ENCODE data around the gene GFM1.
"Not testable (repeated sequence)": the region's sequence is repeated elsewhere in the genome, so short reads cannot be mapped to it uniquely, and the experiment has no call there.

GFM1 gene

DNA sequence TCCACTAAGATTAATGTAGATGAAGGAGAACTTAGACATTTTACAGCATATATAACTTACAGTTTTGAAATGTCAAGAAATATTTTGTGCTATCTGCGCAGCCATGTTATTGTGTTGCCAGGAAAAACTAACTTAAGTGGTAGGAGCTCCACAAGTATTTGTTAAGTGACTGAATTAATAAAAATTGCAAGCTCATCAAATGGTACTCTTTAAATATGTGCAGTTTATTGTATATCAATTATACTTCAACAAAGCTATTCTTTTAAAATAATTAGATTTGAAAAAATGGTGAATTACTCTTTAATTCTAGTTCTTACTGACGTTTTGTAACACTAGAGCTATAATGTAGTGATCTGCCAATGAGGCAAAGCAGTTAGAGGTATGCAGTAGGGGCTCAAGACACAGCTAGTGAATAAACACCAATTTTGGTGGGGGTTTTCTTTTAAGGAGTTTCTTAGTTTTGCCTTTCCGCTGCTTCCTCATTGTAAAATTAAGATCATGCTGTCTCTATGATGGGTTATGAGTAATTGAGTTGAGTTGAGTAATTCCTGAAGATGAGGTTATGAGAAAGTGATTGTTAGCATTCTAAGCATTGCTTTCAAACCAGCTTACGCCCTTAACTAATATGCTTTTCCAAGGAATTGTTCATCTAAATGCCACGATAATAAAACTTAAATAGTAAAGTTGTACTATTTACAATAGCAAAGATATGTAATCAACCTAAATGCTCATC, 39.1 kb downstream of the GFM1 start:
- no peak overlapping the region for H3K4me2 ChIP-seq (ENCODE audit: low read depth, low read length, poor library complexity, severe bottlenecking)
- no peaks in the 10 kb centered on the region for H3K79me2 ChIP-seq (ENCODE audit: insufficient read depth, low read length)
- H2AFZ ChIP-seq (ENCODE audit: low read depth, low read length, severe bottlenecking): no peak overlapping the region
- H3K27me3 ChIP-seq (ENCODE audit: low read length): no peaks in the 10 kb centered on the region
- no peaks in the 10 kb centered on the region for H3K9me3 ChIP-seq (ENCODE audit: insufficient read depth, low read length)
- H3K9ac ChIP-seq (ENCODE audit: low read length): no peak overlapping the region
- no peaks in the 10 kb centered on the region for H4K20me1 ChIP-seq (ENCODE audit: low read depth, low read length)
- no peak overlapping the region for H3K27ac ChIP-seq (ENCODE audit: low read depth, low read length)
- H3K4me3 ChIP-seq (ENCODE audit: insufficient read depth, low read length, poor library complexity, severe bottlenecking): no peak overlapping the region
- H3K9me2 ChIP-seq (replicated peaks; ENCODE audit: insufficient read depth, low read length): no peaks in the 10 kb centered on the region
- H3F3A ChIP-seq (ENCODE audit: insufficient read depth): no peaks in the 10 kb centered on the region
- TF ChIP-seq, protein P1, sequence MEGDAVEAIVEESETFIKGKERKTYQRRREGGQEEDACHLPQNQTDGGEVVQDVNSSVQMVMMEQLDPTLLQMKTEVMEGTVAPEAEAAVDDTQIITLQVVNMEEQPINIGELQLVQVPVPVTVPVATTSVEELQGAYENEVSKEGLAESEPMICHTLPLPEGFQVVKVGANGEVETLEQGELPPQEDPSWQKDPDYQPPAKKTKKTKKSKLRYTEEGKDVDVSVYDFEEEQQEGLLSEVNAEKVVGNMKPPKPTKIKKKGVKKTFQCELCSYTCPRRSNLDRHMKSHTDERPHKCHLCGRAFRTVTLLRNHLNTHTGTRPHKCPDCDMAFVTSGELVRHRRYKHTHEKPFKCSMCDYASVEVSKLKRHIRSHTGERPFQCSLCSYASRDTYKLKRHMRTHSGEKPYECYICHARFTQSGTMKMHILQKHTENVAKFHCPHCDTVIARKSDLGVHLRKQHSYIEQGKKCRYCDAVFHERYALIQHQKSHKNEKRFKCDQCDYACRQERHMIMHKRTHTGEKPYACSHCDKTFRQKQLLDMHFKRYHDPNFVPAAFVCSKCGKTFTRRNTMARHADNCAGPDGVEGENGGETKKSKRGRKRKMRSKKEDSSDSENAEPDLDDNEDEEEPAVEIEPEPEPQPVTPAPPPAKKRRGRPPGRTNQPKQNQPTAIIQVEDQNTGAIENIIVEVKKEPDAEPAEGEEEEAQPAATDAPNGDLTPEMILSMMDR (IDR thresholded peaks at IDR 0.05; ENCODE audit: insufficient read depth, low read length, poor library complexity, severe bottlenecking): no peak
- no peak for TF ChIP-seq EZH2phosphoT487 (conservative IDR thresholded peaks at IDR 0.05; ENCODE audit: low read length)
- peaks cover 6% of the 10 kb centered on the region; the same call in 1 of the 2 replicates for H3K36me3 ChIP-seq (ENCODE audit: low read length)

DNA sequence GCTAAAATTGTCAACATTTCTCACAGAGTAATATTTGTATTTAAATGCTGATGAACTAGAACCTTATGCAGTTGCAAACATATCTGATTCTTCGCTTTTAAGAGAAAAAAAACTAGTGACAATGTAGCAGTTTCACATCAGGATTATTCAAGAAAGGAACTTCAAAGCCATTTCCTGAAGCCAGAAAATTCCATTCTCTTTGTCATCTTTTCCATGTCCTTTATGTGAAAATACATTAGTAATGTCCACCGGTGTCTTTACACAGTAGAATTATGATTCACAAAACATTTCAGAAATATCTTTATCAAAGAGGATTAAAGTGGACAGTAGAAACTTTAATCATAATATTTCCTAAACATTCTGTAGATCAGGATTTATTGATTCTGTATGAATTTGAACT, 40.8 kb downstream of the GFM1 start:
- Histone ChIP-seq H4K20me1 (ENCODE audit: low read depth, low read length) (no peaks in the 10 kb centered on the region), H3K36me3 (ENCODE audit: low read length) (peaks cover 6% of the 10 kb centered on the region; the same call in 1 of the 2 replicates), H3K4me2 (ENCODE audit: low read depth, low read length, poor library complexity, severe bottlenecking) (no peak overlapping the region), H3F3A (ENCODE audit: insufficient read depth) (no peaks in the 10 kb centered on the region), H3K27me3 (ENCODE audit: low read length) (no peaks in the 10 kb centered on the region), H2AFZ (ENCODE audit: low read depth, low read length, severe bottlenecking) (no peak overlapping the region), H3K9me2 (replicated peaks; ENCODE audit: insufficient read depth, low read length) (no peaks in the 10 kb centered on the region), H3K4me3 (ENCODE audit: insufficient read depth, low read length, poor library complexity, severe bottlenecking) (no peak overlapping the region), H3K27ac (ENCODE audit: low read depth, low read length) (no peak overlapping the region), H3K9me3 (ENCODE audit: insufficient read depth, low read length) (no peaks in the 10 kb centered on the region), H3K79me2 (ENCODE audit: insufficient read depth, low read length) (no peaks in the 10 kb centered on the region), H3K9ac (ENCODE audit: low read length) (no peak overlapping the region)
- no peak for TF ChIP-seq EZH2phosphoT487 (conservative IDR thresholded peaks at IDR 0.05; ENCODE audit: low read length)
- TF ChIP-seq, protein P1 (IDR thresholded peaks at IDR 0.05; ENCODE audit: insufficient read depth, low read length, poor library complexity, severe bottlenecking): no peak

DNA sequence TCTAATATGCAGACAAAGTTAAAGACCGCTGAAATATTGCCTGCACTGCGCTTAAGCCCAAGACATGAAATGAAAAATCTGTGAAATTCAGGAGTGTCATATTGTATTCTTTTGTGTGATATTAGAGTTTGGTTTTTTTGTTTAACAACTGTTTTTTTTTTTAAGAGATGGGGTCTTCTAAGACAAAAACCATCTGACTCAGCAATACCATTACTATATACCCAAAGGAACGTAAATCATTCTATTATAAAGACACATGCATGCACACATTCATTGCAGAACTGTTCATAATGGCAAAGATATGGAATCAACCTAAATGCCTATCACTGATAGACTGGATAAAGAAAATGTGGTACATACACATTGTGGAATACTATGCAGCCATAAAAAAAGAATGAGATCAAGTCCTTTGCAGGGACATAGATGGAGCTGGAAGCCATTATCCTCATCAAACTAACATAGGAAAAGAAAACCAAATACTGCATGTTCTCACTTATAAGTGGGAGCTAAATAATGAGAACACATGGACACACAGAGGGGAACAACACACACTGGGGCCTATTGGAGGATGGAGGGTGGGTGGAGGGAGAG, 49.6 kb downstream of the GFM1 start:
- H3K36me3 ChIP-seq (ENCODE audit: low read length): peaks cover 26% of the 10 kb centered on the region
- not testable (repeated sequence) for H3K9me3 ChIP-seq (ENCODE audit: insufficient read depth, low read length); H3K27ac ChIP-seq (ENCODE audit: low read depth, low read length); H4K20me1 ChIP-seq (ENCODE audit: low read depth, low read length); H3K4me2 ChIP-seq (ENCODE audit: low read depth, low read length, poor library complexity, severe bottlenecking); H3K27me3 ChIP-seq (ENCODE audit: low read length); H3K9me2 ChIP-seq (replicated peaks; ENCODE audit: insufficient read depth, low read length); H3K4me3 ChIP-seq (ENCODE audit: insufficient read depth, low read length, poor library complexity, severe bottlenecking); H3K79me2 ChIP-seq (ENCODE audit: insufficient read depth, low read length); H2AFZ ChIP-seq (ENCODE audit: low read depth, low read length, severe bottlenecking); H3F3A ChIP-seq (ENCODE audit: insufficient read depth); H3K9ac ChIP-seq (ENCODE audit: low read length)

DNA sequence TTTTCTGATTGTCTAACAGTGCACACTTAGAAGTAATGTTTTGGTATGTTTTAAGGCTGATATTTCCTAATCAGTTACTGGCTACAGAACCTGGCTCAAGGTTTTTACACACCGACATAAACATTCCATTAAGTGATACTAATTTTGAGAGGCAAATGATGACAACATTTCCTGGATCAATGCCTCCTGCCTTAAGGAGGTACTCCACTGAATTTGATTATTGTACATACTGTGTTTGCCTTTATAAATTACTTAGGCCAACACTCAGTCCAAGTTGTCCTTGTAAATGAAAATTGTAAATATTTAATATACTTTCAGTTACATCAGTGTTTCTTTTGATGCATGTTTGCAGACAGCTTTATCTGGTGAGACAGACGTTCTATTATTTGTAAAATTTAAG, 52.3 kb downstream of the GFM1 start:
- Histone ChIP-seq H3K4me2 (ENCODE audit: low read depth, low read length, poor library complexity, severe bottlenecking) (no peak overlapping the region), H2AFZ (ENCODE audit: low read depth, low read length, severe bottlenecking) (no peak overlapping the region), H3K9ac (ENCODE audit: low read length) (no peak overlapping the region), H4K20me1 (ENCODE audit: low read depth, low read length) (no peaks in the 10 kb centered on the region), H3K9me2 (replicated peaks; ENCODE audit: insufficient read depth, low read length) (no peaks in the 10 kb centered on the region), H3K27me3 (ENCODE audit: low read length) (no peaks in the 10 kb centered on the region), H3K4me3 (ENCODE audit: insufficient read depth, low read length, poor library complexity, severe bottlenecking) (no peak overlapping the region), H3K27ac (ENCODE audit: low read depth, low read length) (no peak overlapping the region), H3F3A (ENCODE audit: insufficient read depth) (no peaks in the 10 kb centered on the region), H3K36me3 (ENCODE audit: low read length) (peaks cover 16% of the 10 kb centered on the region), H3K9me3 (ENCODE audit: insufficient read depth, low read length) (no peaks in the 10 kb centered on the region), H3K79me2 (ENCODE audit: insufficient read depth, low read length) (no peaks in the 10 kb centered on the region)
- TF ChIP-seq EZH2phosphoT487 (conservative IDR thresholded peaks at IDR 0.05; ENCODE audit: low read length): no peak
- TF ChIP-seq, protein P1 (IDR thresholded peaks at IDR 0.05; ENCODE audit: insufficient read depth, low read length, poor library complexity, severe bottlenecking): no peak
